Gastroesophageal sphincter (tissue), 2 donors: ENCODE measurements around the gene NFYC.

Source experiments
- POLR2A ChIP-seq, 2 donors: fragments of 450-650 bp; IDR thresholded peaks; one replicate each; pipeline ENCODE4 v1.6.1; 2017; ENCODE audit warnings: antibody characterized with exemption in 2 of 2, mild to moderate bottlenecking in 2 of 2, moderate library complexity in 1 of 2
- POLR2AphosphoS5 ChIP-seq: sonication (generic); formaldehyde crosslinking; IDR thresholded peaks from one replicate; pipeline ENCODE4 v1.6.1; 2017; ENCODE audit warnings: antibody characterized with exemption

DNA sequence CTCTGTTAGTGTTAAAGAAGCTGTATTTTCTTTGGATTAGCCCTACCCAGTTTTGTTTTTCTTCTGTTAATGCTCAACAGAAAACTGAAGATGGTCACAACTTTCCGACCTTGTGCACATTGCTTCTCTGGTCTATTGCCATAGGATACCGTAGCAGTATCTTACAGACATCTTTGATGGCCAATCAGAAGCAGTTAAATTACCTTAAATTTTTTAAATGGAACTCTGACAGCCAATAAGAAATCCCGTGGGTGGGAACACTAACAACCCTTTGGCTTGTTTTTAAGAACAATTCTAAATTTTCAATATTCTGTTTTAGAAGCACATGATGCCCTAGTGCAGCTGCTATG, 17.2 kb downstream of the NFYC start:
- peak in 1 of 2 donors; percentile 7 for TF ChIP-seq POLR2A (IDR thresholded peaks at IDR 0.05)
- no peak for TF ChIP-seq POLR2AphosphoS5
